Astrocyte of the spinal cord (primary cell): ENCODE data around the gene S100A3.

ENCODE experiments used
- DNase-seq: peaks from one replicate; pipeline ENCODE4 v3.0.0; 2011; ENCODE audit warnings: low read depth, low spot score
- H3K4me3 ChIP-seq: 2 replicates; pipeline ENCODE4 v1.5.1; 2011; ENCODE audit warnings: low read depth, mild to moderate bottlenecking, low read length, moderate library complexity
- in situ Hi-C: cut with HindIII; loops from 2 replicates; pipeline ENCODE4 v1.10.0; 2017; ENCODE audit warnings: low sequenced_read_pairs
- TF ChIP-seq, protein P1 (sequence below): IDR thresholded peaks from 2 replicates; pipeline ENCODE4 v1.5.1; 2012; ENCODE audit warnings: low read depth, mild to moderate bottlenecking, low read length, inconsistent platforms

S100A3 gene

DNA sequence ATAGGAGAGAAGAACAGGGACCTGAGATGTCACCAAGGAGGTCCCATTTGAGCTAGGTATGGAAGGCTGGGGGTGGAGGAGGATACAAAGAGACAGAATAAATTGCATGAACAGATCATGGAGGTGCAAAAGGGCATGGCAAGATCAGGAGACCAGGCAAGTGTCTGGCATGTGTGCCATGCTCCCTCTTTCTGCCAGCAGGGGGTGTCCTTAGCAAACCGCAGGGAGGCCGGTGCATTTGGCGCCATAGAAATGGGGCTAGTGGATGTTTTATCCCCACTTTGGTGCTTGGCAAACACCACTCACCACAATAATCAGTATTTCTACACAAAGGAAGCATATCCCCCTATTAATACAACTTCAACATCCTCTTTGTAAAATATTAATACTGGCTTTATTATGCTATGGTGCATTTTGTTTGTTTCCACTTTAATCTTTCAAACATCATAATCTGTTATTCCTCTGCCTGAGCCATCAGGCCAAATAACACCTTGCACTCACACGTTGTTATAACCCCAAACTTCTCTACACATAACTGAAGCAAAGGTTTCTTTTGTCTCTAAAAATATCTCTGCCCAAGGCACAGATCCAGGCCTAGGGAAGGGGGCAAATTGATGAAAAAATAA lies 39.2 kb downstream of the S100A3 start:
- in situ Hi-C loops, result no loop called here
- TF ChIP-seq, protein P1, sequence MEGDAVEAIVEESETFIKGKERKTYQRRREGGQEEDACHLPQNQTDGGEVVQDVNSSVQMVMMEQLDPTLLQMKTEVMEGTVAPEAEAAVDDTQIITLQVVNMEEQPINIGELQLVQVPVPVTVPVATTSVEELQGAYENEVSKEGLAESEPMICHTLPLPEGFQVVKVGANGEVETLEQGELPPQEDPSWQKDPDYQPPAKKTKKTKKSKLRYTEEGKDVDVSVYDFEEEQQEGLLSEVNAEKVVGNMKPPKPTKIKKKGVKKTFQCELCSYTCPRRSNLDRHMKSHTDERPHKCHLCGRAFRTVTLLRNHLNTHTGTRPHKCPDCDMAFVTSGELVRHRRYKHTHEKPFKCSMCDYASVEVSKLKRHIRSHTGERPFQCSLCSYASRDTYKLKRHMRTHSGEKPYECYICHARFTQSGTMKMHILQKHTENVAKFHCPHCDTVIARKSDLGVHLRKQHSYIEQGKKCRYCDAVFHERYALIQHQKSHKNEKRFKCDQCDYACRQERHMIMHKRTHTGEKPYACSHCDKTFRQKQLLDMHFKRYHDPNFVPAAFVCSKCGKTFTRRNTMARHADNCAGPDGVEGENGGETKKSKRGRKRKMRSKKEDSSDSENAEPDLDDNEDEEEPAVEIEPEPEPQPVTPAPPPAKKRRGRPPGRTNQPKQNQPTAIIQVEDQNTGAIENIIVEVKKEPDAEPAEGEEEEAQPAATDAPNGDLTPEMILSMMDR, result peak; percentile 74
- peak; percentile 25 for DNase-seq
- H3K4me3 ChIP-seq, result no peak overlapping the region

DNA sequence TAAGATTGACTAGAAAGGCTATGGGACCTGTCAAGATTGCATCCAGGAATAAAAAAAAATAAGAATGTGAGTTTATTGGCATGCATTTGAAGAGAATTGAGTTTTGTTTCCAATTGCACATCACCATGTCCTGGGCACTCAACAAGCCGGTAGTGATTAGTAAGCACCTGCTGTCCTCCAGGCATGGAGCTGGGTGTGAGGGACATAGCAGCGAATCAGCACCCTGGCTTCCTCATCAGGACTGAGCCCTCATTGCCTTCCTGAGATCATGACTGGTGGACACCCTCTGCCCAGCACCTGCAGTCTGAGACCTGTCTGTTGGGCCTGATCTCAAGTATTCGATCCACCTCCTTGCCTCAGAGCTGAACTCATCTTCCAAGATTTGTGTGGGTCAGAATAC lies 40.0 kb downstream of the S100A3 start:
- TF ChIP-seq, protein P1, result no peak
- no peak for DNase-seq
- in situ Hi-C loops, result no loop called here
- H3K4me3 ChIP-seq, result no peak overlapping the region

DNA sequence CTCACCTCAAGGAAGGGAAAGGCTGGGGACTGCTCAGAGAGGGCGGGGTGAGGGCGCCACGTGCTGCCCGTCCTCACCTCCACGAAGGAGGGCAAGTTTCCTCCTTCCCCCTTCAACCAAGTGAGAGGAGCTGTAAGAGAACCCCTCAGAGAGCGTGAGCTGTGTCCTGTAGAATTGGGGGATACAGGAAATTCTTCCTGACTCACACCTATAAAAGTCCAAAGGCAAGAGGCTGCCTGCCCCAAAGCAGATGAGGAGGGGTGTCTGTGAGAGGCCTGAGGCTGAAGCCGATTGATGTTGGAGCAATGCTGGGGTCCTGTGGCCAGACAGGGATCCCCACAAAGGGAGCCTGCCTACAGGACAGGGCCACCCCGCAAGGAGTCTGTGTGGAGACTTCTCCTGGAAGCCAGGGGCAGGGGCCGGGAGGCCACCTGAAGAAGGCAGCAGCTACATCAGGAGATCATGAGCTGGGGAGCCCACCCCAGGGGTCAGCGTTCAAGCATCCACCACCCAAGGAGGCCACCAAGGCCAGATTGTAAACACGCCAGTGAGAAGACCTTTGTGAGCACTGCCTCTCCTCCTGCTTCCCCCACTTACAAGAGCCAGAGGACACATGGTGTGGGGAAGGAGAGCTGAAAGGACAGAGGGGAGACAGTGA lies 41.0 kb downstream of the S100A3 start:
- TF ChIP-seq, protein P1, result no peak
- in situ Hi-C loops, result no loop called here
- no peak for DNase-seq
- H3K4me3 ChIP-seq, result no peak overlapping the region

DNA sequence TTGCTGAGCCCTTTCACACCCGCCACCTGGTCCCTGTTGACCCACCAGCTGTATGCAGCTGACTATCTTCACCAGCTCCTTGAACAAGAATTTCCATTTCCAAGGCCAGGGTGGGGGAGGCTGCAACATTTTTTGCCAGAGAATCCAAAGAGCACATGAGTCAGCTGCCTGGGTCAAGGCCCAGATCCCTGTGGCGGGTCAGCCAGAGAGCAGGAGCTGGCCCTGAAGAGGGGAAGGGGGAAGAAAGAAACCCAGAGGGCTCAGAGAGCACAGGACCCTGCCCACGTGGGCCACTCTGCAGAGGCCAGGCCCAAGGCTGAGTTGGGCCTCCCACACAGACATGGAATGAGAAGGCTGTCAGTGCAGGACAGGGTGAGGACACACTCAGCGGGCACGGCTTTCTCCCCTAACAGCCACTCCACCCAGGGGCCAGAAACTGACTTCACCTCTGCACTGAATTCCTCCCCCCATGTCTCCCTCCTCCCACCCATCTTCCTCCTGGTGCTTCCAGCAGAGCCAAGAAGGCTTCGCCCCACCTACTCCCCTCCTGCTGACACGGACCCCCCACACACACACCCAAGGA lies 42.1 kb downstream of the S100A3 start:
- H3K4me3 ChIP-seq, result no peak overlapping the region
- in situ Hi-C loops, result no loop called here
- TF ChIP-seq, protein P1, result no peak
- DNase-seq, result peak; percentile 82

DNA sequence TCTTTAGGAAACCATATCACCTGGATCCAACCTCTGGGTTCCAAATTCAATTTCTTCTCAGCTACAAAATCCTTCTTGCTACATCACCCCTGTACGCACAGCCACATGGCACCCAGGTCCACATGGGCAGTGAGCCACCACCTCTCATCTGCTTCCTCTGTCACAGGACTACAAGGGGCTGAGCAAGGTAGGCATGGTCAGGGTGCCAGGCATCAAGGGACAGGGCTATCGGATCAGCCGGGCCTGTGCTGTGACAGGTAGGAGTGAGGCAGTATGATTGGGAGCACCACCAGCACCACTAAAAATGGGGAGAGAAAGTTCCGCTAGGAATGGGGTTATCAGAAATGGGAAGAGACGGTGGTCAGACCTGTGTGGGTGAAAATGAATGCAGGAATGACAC lies 42.7 kb downstream of the S100A3 start:
- no peak for DNase-seq
- TF ChIP-seq, protein P1, result no peak
- no peak overlapping the region for H3K4me3 ChIP-seq
- in situ Hi-C loops, result no loop called here

DNA sequence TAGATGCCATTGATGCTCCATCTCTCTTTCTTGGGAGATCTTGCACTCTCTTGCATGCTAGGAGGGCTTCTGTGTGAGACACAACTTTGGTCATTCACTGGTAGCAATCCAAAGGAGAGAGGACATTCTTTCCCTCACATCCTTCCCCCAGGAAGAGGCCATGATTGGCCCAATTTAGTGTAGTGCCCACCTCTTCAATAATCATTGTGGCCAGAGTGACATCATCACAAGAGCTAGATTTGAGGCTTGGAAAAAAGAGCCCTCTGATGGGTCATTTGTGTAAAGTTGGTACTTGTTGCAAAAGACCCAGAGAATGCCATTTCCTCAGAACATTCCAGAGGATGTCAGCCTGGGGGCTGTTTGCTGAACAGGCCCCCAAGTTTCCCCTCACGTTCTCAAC lies 43.5 kb downstream of the S100A3 start:
- TF ChIP-seq, protein P1, result no peak
- in situ Hi-C loops, result no loop called here

More for the DNA sequence above, 43.5 kb downstream of the S100A3 start:
- no peak overlapping the region for H3K4me3 ChIP-seq
- no peak for DNase-seq
